Fibroblast of villous mesenchyme (primary cell): ENCODE data around the gene CDC5L. TPM values are rescaled to one million over a fixed set of nuclear protein-coding genes. Genes with fewer than 3 reads are reported as not detected.
A peak's percentile ranks its signal among the peaks of the same experiment; 100 is the strongest.
"Not testable (repeated sequence)": the region's sequence is repeated elsewhere in the genome, so short reads cannot be mapped to it uniquely, and the experiment has no call there.

Experiments
- DNase-seq: peaks from one replicate; pipeline ENCODE4 v3.0.0-alpha.2; 2010; ENCODE audit warnings: low read depth
- H3K4me3 ChIP-seq: 2 replicates; pipeline ENCODE4 v1.5.1; 2011; ENCODE audit warnings: low read depth, mild to moderate bottlenecking, low read length
- CTCF ChIP-seq: IDR thresholded peaks from 2 replicates; pipeline ENCODE4 v1.5.1; 2012; ENCODE audit warnings: low read depth, mild to moderate bottlenecking, low read length; ENCODE audit not compliant: insufficient read depth
- total RNA-seq: library from RNA; depleted of rRNA; stranded (reverse); fragments of >200 nt; gene quantifications from 2 replicates; pipeline ENCODE4 v1.2.3, GENCODE V29; 2012

The CDC5L gene
- total RNA-seq, 1 donor, result 24.2 TPM

- no peak for TF ChIP-seq CTCF
- no peak overlapping the region for H3K4me3 ChIP-seq
- peak; percentile 93 for DNase-seq
Observed at GRCh38 chr6:44446626-44447300, 59.3 kb downstream of the CDC5L start.

- not testable (repeated sequence) for DNase-seq, H3K4me3 ChIP-seq
Observed at GRCh38 chr6:44449181-44449580, 61.7 kb downstream of the CDC5L start.

GRCh38 chr6:44451803-44452695 lies 64.5 kb downstream of the CDC5L start:
- H3K4me3 ChIP-seq, result no peak overlapping the region
- TF ChIP-seq CTCF, result no peak
- no peak for DNase-seq

- TF ChIP-seq CTCF, result no peak
- H3K4me3 ChIP-seq, result no peak overlapping the region
- peak; percentile 45 for DNase-seq
Observed at GRCh38 chr6:44452725-44453124, 65.2 kb downstream of the CDC5L start.

- TF ChIP-seq CTCF, result no peak
- no peak overlapping the region for H3K4me3 ChIP-seq
- DNase-seq, result no peak
Observed at GRCh38 chr6:44453146-44453545, 65.6 kb downstream of the CDC5L start.

- H3K4me3 ChIP-seq, result no peak overlapping the region
- TF ChIP-seq CTCF, result no peak
- DNase-seq, result no peak
Observed at GRCh38 chr6:44454198-44454597, 66.7 kb downstream of the CDC5L start.

GRCh38 chr6:44456070-44456965 lies 68.8 kb downstream of the CDC5L start:
- H3K4me3 ChIP-seq, result peak overlapping the region; percentile 42
- TF ChIP-seq CTCF, result peak; percentile 89
- peak; percentile 83 for DNase-seq
